HG02763 (cell line): ENCODE data around the gene GRID2.

Source experiments
- ATAC-seq: cut with Tn5 transposase; IDR thresholded peaks from one replicate; pipeline ENCODE4 v1.9.1; 2021; ENCODE audit warnings: mild to moderate bottlenecking, moderate library complexity; ENCODE audit not compliant: unreplicated experiment

The GRID2 gene

GRCh38 chr4:93373893-93374860, 1070.4 kb downstream of the GRID2 start:
- no peak for ATAC-seq

- no peak for ATAC-seq
These were observed 1080.5 kb downstream of the GRID2 start for GRCh38 chr4:93384241-93384640.

GRCh38 chr4:93384887-93385286, 1081.1 kb downstream of the GRID2 start:
- ATAC-seq: no peak

- no peak for ATAC-seq
These were observed 1090.8 kb downstream of the GRID2 start for GRCh38 chr4:93394545-93395081.

GRCh38 chr4:93396272-93396671, 1092.5 kb downstream of the GRID2 start:
- no peak for ATAC-seq

- no peak for ATAC-seq
These were observed 1099.8 kb downstream of the GRID2 start for GRCh38 chr4:93403571-93403970.

- ATAC-seq: no peak
These were observed 1103.9 kb downstream of the GRID2 start for GRCh38 chr4:93407493-93408275.

GRCh38 chr4:93409035-93409434, 1105.3 kb downstream of the GRID2 start:
- ATAC-seq: no peak

GRCh38 chr4:93414041-93414550, 1110.3 kb downstream of the GRID2 start:
- no peak for ATAC-seq

GRCh38 chr4:93416344-93417128, 1112.8 kb downstream of the GRID2 start:
- ATAC-seq: no peak

GRCh38 chr4:93431371-93431770, 1127.6 kb downstream of the GRID2 start:
- ATAC-seq: no peak

- ATAC-seq: no peak
These were observed 1130.1 kb downstream of the GRID2 start for GRCh38 chr4:93433840-93434239.

- no peak for ATAC-seq
These were observed 1132.3 kb downstream of the GRID2 start for GRCh38 chr4:93436000-93436626.

- ATAC-seq: no peak
These were observed 1134.2 kb downstream of the GRID2 start for GRCh38 chr4:93437991-93438390.

GRCh38 chr4:93444860-93445259, 1141.1 kb downstream of the GRID2 start:
- ATAC-seq: no peak

- ATAC-seq: no peak
These were observed 1142.3 kb downstream of the GRID2 start for GRCh38 chr4:93446038-93446437.

GRCh38 chr4:93448691-93449293, 1145.0 kb downstream of the GRID2 start:
- ATAC-seq: no peak

- ATAC-seq: no peak
These were observed 1148.2 kb downstream of the GRID2 start for GRCh38 chr4:93451954-93452353.

GRCh38 chr4:93461541-93461940, 1157.8 kb downstream of the GRID2 start:
- ATAC-seq: no peak

GRCh38 chr4:93466446-93466845, 1162.7 kb downstream of the GRID2 start:
- no peak for ATAC-seq
